PC-9 (cell line): Measurements from ENCODE around the gene SBF2.

Source experiments
- EZH2 ChIP-seq: fragments of 200-600 bp; sonication (generic); IDR thresholded peaks from 2 replicates; pipeline ENCODE4 v1.8.0; 2017; ENCODE audit warnings: antibody characterized with exemption, low read depth
- TF ChIP-seq, protein P1 (sequence below): fragments of 200-600 bp; sonication (generic); conservative IDR thresholded peaks from 2 replicates; pipeline ENCODE4 v1.6.1; 2017; ENCODE audit warnings: mixed run types, antibody characterized with exemption, mild to moderate bottlenecking, moderate library complexity

DNA sequence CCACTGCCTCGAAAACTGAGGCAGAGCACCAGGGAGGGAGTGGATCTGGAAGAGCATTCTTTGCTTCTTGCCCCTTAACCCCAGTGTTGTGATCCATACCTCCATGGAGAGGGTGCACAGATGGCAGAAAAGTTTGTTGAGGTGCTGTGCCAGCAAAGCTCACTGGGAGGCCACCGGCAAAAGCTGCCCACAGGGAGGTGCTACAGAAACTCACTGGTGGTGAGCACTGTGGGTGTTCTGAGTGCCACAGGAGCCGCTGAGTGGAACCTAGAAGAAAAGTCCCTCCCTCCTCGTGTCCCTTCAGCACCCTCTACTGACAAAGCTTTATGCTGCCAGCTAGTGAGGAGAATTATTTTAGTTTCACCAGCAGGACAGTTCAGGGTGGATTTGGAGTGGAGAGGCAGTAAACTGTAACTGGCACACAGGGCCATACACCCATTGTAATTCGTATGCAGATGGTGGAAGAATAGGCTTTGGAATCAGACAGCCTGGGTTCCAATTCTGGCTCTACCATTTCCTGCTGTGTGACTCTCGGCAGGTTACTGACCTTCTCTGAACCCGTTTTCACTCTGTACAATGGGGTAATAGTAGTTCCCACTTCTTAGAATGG is 545.6 kb downstream of the SBF2 start:
- TF ChIP-seq, protein P1, sequence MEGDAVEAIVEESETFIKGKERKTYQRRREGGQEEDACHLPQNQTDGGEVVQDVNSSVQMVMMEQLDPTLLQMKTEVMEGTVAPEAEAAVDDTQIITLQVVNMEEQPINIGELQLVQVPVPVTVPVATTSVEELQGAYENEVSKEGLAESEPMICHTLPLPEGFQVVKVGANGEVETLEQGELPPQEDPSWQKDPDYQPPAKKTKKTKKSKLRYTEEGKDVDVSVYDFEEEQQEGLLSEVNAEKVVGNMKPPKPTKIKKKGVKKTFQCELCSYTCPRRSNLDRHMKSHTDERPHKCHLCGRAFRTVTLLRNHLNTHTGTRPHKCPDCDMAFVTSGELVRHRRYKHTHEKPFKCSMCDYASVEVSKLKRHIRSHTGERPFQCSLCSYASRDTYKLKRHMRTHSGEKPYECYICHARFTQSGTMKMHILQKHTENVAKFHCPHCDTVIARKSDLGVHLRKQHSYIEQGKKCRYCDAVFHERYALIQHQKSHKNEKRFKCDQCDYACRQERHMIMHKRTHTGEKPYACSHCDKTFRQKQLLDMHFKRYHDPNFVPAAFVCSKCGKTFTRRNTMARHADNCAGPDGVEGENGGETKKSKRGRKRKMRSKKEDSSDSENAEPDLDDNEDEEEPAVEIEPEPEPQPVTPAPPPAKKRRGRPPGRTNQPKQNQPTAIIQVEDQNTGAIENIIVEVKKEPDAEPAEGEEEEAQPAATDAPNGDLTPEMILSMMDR = peak; percentile 58
- TF ChIP-seq EZH2 = no peak
